Measurements from ENCODE around the gene MLH3. TPM values are rescaled to one million over a fixed set of nuclear protein-coding genes. Genes with fewer than 3 reads are reported as not detected.
"Not testable (repeated sequence)": the region's sequence is repeated elsewhere in the genome, so short reads cannot be mapped to it uniquely, and the experiment has no call there.

Gene MLH3
- total RNA-seq, 1 donor from 2014 or later = 13.6 TPM

GRCh38 chr14:75040507-75040906 is 10.8 kb downstream of the MLH3 start:
- DNase-seq (ENCODE audit: extremely low read depth, low read depth, low spot score) = no peak

GRCh38 chr14:75032939-75033338 is 18.3 kb downstream of the MLH3 start:
- DNase-seq (ENCODE audit: extremely low read depth, low read depth, low spot score) = no peak

- no peak for DNase-seq (ENCODE audit: extremely low read depth, low read depth, low spot score)
These were observed 21.1 kb downstream of the MLH3 start for GRCh38 chr14:75030147-75030546.

GRCh38 chr14:75025876-75026275 is 25.4 kb downstream of the MLH3 start:
- no peak for DNase-seq (ENCODE audit: extremely low read depth, low read depth, low spot score)

GRCh38 chr14:75025082-75025481 is 26.2 kb downstream of the MLH3 start:
- no peak for DNase-seq (ENCODE audit: extremely low read depth, low read depth, low spot score)

GRCh38 chr14:75023108-75023507 is 28.2 kb downstream of the MLH3 start:
- no peak for DNase-seq (ENCODE audit: extremely low read depth, low read depth, low spot score)

- no peak for DNase-seq (ENCODE audit: extremely low read depth, low read depth, low spot score)
These were observed 28.6 kb downstream of the MLH3 start for GRCh38 chr14:75022655-75023054.

GRCh38 chr14:75018694-75019093 is 32.6 kb downstream of the MLH3 start:
- DNase-seq (ENCODE audit: extremely low read depth, low read depth, low spot score) = no peak

GRCh38 chr14:75016815-75017214 is 34.5 kb downstream of the MLH3 start:
- no peak for DNase-seq (ENCODE audit: extremely low read depth, low read depth, low spot score)

GRCh38 chr14:75015496-75015895 is 35.8 kb downstream of the MLH3 start:
- DNase-seq (ENCODE audit: extremely low read depth, low read depth, low spot score) = no peak

- DNase-seq (ENCODE audit: extremely low read depth, low read depth, low spot score) = no peak
These were observed 38.0 kb downstream of the MLH3 start for GRCh38 chr14:75013290-75013689.

GRCh38 chr14:75011356-75011994 is 39.8 kb downstream of the MLH3 start:
- DNase-seq (ENCODE audit: extremely low read depth, low read depth, low spot score) = no peak

GRCh38 chr14:75010472-75011093 is 40.7 kb downstream of the MLH3 start:
- no peak for DNase-seq (ENCODE audit: extremely low read depth, low read depth, low spot score)

- no peak for DNase-seq (ENCODE audit: extremely low read depth, low read depth, low spot score)
These were observed 42.1 kb downstream of the MLH3 start for GRCh38 chr14:75009176-75009575.

- no peak for DNase-seq (ENCODE audit: extremely low read depth, low read depth, low spot score)
These were observed 45.9 kb downstream of the MLH3 start for GRCh38 chr14:75005357-75005756.

- DNase-seq (ENCODE audit: extremely low read depth, low read depth, low spot score) = no peak
These were observed 47.8 kb downstream of the MLH3 start for GRCh38 chr14:75003250-75004027.

GRCh38 chr14:75002392-75003249 is 48.6 kb downstream of the MLH3 start, which contains the start of gene EIF2B2:
EIF2B2 (plus strand) TSS chr14:75002921; CDS start chr14:75002991, 70 bp downstream.
- no peak for DNase-seq (ENCODE audit: extremely low read depth, low read depth, low spot score)

- no peak for DNase-seq (ENCODE audit: extremely low read depth, low read depth, low spot score)
These were observed 49.4 kb downstream of the MLH3 start for GRCh38 chr14:75001899-75002298.

- DNase-seq (ENCODE audit: extremely low read depth, low read depth, low spot score) = no peak
These were observed 50.0 kb downstream of the MLH3 start for GRCh38 chr14:75001261-75001660.

GRCh38 chr14:74995781-74996180 is 55.5 kb downstream of the MLH3 start:
- not testable (repeated sequence) for DNase-seq (ENCODE audit: extremely low read depth, low read depth, low spot score)

- not testable (repeated sequence) for DNase-seq (ENCODE audit: extremely low read depth, low read depth, low spot score)
These were observed 57.1 kb downstream of the MLH3 start for GRCh38 chr14:74994182-74994581.
